Stimulated activated CD8-positive, alpha-beta memory T cell treated with anti-CD3 and anti-CD28 coated beads, Interleukin-12 subunit alpha, Interleukin-12 subunit beta, amount 100 ng/mL, for 24 hours (primary cell): ENCODE measurements around the gene TTR.

Source experiments
- DNase-seq: peaks from one replicate; pipeline ENCODE4 v3.0.0-alpha.2; 2020; ENCODE audit errors: extremely low read depth

TTR gene

DNA sequence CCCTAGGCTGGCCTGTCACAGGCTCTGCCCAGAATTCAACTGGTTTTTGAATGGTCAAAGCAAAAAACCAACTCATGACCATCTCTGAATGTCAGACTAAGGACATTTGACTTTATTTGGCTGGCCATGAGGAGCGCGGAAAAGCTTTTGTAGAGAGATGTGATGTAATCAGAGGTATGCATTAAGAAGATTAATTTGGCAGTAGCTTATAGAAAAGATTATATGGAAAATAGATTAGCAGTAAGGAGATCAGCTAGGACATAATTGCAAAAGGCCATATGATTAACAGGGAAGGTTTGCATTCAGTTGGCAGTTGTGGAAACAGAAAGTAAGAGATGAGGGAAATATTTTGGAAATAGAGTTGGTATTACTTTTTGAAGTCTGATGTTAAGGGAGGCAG, 12.3 kb upstream of the TTR start:
- no peak for DNase-seq

DNA sequence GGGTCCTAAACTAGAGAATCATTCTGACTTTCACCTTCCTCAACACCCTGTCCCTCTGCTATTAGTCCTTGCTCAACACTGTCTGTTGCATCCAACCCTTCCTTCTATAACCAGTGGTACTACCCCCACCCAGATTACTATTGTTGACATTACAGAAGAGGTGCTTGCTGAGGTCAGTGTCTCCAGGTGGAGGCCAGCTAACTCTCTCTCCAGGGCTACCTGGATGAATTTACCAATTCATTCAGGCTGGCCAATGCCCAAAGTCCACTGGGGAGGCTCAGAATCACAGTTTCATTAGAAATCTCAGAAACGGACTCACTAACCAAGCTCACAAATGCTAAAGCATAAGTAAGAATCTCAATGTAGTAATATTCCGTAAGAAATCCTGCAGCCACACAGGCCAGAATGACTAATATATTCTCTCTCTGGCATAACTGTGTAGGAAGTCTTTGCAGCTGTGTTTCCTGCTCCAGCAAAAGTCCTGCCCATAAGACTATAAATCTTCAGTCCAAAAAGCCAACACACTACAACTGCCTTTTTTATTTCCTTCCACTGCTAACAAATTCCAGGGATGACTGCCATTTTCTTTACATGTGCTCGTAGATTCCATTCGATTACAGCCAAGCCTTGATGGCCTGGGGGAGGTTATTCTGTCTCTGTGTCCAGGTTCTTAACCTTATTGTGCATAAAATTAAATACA, 10.0 kb upstream of the TTR start:
- DNase-seq = no peak

DNA sequence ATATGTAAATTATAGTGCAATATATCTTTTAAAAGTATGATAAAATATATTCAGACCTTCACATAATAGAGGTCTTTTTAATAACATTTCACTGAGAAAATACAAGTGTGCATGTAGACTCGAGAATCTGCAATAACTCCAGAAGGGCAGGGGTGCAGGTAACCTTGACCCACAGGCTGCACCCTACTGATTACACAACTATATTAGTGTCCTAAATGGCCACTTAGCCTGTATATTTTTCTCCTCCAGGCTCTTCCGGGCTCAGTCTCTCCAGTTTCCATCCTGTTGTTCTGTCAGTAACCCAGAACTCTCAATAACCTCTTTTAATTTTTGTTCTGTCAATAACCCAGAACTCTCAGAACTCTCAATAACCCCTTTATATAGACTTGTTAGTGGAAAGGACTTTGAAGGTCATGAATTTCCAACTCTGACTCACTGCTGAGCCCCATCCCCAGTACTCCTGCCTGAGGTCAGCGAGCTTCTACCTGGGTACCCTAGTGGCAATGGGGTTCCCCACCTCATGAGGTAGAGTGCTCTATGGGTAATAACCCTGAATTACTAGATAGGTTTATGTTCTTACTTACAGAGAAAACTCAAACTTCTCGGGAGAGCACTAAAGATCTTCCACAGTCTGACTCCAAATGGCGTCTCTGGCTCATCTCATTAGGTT, 8.4 kb upstream of the TTR start:
- DNase-seq = no peak

DNA sequence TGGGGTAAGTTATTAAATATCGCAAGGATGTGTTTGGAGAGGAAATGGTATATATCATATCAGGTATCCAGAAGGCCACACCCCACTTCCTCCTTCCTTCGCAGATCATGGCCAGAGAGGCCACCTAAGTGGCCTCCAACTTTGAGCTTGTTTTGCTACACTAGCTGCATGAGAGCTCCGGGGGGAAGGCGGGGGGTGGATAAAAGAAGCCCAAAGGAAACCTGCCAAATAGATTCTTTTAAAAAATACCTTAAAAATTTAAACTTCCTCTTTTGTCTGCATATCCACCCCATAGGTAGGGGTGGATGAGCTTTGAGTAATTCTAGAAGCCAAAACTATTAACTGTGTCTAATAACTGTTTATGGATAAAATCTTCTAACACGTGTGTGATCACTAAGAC, 5.7 kb upstream of the TTR start:
- no peak for DNase-seq

DNA sequence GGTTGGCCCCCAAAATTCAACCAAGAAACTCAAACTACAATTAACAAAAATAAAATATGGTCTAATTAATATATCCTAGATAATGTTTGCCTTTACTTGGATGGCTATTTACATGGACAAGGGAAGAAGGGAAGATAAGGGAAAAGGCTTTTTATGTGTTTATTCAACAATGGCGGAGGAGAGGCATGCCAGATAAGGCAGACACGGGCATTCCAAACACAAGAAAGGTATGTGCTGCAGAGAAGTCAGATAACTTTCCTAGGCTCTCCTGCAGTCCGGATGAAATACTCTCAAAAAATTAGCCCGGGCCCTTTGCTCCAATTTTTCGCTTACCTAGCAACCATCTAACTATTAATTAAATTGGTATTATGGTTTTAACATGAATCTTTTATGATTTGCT, 5.1 kb upstream of the TTR start:
- DNase-seq = no peak

DNA sequence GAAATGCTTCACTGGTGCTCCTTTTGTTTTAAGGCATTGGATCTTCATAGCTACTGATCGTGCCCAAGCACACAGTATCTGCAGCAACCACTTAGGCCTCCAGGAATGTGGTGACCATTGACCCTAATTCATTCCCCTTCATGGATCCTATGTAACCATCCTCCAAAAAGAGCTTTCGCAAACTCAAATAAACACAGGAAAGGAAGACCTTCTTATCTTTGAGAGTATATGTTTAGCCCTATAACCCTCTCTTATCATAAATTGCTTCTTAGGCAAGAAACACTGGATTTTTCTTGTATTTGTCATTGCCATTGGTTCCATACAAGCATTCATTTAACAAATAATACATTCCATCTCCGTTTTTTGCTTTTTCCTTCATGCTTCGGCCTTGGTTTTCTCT, 4.1 kb upstream of the TTR start:
- DNase-seq = no peak

DNA sequence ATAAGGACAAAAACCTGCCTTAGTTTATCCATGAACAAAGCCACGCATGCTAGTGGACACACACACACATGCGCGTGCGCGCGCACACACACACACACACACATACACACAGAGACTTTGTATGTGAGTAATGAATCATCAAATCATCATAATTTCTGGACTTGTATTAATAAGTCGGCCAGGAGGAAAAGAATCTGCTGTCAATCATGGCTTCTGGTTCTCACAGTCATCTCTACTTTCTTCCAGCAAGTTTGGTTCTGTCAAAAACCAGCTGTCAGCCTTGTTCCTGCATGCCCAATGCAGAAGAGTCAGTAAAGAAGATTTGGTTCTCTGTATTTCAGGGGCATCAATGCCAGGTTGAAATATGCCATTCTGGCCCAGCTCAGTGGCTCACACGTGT, 1.1 kb upstream of the TTR start:
- DNase-seq = no peak

DNA sequence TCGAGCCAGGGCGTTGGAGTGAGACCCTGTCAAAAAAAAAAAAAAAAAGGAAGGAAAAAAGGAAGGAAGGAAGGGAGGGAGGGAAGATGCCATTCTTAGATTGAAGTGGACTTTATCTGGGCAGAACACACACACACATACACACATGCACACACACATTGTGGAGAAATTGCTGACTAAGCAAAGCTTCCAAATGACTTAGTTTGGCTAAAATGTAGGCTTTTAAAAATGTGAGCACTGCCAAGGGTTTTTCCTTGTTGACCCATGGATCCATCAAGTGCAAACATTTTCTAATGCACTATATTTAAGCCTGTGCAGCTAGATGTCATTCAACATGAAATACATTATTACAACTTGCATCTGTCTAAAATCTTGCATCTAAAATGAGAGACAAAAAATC, 564 bp upstream of the TTR start:
- DNase-seq = no peak

DNA sequence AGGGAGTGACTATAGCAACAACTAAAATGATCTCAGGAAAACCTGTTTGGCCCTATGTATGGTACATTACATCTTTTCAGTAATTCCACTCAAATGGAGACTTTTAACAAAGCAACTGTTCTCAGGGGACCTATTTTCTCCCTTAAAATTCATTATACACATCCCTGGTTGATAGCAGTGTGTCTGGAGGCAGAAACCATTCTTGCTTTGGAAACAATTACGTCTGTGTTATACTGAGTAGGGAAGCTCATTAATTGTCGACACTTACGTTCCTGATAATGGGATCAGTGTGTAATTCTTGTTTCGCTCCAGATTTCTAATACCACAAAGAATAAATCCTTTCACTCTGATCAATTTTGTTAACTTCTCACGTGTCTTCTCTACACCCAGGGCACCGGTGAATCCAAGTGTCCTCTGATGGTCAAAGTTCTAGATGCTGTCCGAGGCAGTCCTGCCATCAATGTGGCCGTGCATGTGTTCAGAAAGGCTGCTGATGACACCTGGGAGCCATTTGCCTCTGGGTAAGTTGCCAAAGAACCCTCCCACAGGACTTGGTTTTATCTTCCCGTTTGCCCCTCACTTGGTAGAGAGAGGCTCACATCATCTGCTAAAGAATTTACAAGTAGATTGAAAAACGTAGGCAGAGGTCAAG, 955 bp downstream of the TTR start:
- DNase-seq = no peak

DNA sequence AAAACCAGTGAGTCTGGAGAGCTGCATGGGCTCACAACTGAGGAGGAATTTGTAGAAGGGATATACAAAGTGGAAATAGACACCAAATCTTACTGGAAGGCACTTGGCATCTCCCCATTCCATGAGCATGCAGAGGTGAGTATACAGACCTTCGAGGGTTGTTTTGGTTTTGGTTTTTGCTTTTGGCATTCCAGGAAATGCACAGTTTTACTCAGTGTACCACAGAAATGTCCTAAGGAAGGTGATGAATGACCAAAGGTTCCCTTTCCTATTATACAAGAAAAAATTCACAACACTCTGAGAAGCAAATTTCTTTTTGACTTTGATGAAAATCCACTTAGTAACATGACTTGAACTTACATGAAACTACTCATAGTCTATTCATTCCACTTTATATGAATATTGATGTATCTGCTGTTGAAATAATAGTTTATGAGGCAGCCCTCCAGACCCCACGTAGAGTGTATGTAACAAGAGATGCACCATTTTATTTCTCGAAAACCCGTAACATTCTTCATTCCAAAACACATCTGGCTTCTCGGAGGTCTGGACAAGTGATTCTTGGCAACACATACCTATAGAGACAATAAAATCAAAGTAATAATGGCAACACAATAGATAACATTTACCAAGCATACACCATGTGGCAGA, 3.6 kb downstream of the TTR start:
- no peak for DNase-seq

DNA sequence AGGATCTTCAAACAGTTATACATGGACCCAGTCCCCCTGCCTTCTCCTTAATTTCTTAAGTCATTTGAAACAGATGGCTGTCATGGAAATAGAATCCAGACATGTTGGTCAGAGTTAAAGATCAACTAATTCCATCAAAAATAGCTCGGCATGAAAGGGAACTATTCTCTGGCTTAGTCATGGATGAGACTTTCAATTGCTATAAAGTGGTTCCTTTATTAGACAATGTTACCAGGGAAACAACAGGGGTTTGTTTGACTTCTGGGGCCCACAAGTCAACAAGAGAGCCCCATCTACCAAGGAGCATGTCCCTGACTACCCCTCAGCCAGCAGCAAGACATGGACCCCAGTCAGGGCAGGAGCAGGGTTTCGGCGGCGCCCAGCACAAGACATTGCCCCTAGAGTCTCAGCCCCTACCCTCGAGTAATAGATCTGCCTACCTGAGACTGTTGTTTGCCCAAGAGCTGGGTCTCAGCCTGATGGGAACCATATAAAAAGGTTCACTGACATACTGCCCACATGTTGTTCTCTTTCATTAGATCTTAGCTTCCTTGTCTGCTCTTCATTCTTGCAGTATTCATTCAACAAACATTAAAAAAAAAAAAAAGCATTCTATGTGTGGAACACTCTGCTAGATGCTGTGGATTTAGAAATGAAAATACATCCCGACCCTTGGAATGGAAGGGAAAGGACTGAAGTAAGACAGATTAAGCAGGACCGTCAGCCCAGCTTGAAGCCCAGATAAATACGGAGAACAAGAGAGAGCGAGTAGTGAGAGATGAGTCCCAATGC, 4.6 kb downstream of the TTR start:
- DNase-seq = no peak

DNA sequence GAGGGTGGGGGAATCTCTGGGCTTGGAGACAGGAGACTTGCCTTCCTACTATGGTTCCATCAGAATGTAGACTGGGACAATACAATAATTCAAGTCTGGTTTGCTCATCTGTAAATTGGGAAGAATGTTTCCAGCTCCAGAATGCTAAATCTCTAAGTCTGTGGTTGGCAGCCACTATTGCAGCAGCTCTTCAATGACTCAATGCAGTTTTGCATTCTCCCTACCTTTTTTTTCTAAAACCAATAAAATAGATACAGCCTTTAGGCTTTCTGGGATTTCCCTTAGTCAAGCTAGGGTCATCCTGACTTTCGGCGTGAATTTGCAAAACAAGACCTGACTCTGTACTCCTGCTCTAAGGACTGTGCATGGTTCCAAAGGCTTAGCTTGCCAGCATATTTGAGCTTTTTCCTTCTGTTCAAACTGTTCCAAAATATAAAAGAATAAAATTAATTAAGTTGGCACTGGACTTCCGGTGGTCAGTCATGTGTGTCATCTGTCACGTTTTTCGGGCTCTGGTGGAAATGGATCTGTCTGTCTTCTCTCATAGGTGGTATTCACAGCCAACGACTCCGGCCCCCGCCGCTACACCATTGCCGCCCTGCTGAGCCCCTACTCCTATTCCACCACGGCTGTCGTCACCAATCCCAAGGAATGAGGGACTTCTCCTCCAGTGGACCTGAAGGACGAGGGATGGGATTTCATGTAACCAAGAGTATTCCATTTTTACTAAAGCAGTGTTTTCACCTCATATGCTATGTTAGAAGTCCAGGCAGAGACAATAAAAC, 6.5 kb downstream of the TTR start:
- DNase-seq = no peak

DNA sequence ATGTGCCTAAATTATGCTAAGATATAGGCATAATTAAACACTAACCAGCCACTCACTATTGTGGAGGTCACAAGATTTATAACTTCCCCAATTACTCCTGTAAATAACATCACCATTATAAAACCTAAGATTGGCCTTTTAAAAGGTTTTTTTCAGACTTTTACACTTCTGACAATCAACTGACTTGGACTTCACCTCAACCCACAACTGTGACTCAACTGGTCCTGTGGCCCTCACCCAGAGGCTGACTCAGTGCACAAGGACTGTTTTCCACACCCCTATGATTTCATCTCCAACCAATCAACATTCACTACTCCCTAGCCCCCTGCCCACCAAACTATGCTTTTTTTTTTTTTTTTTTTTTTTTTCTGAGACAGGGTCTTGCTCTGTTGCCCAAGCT, 11.6 kb downstream of the TTR start:
- DNase-seq = no peak

DNA sequence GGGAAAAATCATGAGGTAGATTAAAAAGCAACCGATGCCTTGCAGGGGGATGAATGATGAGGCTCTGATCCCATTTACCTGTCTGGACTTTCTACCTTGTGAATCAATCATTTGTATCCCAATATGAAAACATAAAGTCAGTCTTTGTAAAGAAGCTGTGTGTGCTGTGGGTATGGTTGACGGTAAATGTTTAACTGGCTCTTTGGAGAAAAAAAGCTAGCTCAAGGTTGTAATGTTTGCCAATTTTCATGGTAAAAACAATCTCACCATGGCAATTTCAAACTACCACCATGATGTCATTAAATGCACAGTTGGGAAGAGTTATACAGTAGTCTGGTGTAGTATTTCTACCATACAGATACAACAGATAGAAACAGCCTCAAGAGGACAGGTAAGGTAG, 14.6 kb downstream of the TTR start:
- DNase-seq = no peak

DNA sequence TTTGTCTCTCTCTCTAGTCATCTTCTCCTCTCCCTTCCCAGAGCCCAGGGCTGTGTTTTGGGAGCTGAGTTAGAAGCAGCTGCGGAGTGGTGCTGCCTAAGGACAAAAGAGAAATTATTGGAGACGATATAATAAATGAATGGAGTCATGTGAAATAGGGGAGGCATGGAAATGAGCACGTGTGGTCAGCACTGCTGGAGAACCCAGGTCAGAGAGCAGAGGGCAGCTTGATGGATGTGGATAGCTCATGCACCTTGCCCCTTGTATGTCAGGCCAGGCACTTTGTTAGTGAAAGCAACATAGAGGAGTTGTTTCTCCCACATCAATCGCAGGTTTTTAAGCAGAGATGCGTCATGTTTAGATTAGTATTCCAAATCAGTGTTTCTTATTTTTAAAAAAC, 15.7 kb downstream of the TTR start:
- DNase-seq = no peak

DNA sequence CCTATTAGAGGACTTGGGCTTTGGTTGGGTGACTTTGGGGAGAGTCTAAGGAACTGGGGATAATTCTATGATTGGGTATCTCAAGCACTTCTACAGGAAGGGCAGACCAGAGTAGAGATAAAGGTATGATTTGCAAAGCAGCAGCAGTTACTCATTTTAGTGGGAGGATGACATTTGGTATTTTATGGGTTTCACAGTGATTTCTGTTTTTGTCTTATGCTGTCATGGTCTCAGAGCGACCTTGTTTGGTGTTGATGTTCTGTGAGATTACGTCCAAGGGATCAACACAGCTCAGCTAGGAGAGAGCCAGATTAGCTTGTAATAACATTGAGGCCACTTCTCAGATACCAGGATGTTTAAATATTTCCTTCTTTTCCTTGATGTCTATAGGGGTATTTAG, 18.2 kb downstream of the TTR start:
- DNase-seq = no peak

DNA sequence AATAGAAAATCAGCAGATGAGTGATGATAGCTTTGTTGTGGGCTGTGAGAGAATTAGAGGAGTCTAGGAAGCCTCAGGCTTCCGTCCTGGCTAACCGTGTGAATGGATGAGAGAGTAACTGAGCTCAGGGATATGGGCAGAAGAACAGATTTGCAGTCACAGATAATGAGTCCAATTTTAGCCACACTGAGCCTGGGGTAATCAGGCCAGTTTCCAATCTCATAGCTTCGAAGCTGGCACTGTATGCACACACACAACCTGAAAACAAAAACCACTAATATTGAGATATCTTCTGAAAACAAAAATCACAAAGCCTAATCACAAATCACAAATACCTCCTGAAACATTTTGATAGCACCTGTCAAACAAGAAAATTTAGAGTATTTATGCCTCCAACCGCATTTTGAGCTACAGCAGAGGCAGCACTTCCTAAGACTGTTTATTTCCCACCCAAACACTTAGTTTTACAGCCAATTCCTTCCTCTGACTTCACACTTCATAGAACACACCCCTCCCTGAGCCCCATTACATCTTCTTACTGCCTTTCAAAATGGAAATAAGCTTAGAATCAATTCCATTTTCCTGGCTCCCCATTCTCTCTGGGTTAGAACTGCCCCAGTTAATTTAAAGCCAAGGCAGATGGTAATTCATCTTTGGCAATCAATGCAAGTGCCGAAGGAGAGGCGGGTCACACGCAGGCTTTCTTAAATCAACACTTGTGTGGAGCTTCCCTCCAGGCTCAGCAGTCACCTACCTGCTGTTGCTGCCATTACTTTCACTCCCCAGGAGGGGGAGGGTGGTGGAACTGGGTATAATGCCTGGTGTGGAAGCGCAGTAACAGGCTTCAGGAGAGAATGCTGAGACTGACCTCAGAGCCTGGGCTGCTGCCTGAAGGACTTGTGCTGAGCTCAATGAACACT, 18.9 kb downstream of the TTR start:
- no peak for DNase-seq

DNA sequence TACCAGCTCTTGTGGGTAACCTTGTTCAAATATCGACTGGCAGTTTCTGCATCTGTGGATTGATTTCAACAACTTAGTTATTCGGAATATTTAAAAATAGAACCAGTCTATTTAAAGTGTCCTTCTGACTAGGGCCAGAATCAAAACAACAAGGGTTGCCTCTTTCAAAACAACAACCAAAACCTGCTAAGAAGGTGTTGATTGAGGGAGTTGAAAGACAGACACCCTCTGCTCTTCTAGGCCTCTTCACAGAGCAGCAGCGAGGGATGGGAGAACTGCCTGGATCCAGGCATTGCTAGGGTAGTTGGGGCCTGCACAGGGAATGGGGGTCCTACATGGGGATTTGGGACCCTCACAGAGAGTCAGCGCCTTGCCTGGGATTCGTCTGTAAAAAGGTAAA, 19.8 kb downstream of the TTR start:
- no peak for DNase-seq

DNA sequence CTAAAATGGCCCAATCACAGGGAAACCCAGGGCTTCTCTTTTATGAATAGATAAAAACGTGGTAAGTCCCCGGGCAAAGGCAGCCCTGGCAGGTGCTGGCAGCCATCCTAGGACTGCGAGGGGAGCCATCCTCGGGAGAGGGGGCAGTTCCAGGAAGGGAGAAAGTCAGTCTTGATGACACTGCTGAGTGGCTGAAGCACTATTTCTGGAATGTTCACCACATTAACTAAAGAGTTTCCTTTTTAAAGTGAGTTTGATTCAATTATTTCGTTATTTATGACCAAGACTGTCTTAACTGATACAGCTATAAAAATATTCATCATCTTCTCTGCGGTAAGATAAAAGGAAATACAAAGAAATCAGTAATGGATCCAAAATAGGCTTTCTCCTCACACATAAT, 20.4 kb downstream of the TTR start:
- no peak for DNase-seq

DNA sequence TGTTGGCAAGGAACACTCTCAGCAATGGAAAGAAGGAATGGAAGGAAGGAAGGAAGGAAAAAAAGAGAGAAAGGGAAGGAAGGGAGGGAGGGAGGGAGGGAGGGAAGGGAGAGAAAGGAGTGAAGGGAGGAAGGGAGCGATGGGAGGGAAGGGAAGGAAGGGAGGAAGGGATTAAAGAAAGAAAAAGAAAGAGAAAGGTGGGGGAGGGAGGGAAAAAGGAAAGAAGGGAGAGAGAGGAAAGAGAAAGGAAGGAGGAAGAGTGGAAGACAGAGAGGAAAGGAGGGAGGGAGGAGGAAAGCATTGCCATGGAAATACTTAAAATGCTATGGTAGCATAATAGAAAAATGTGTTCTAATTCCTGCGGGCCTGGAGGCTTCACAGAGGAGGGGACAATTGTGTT, 22.4 kb downstream of the TTR start:
- no peak for DNase-seq
